A549 (cell line): ENCODE data around the gene TMEM117.

ENCODE experiments used
- CBX8 ChIP-seq: fragments of 200-600 bp; sonication (generic); IDR thresholded peaks from 2 replicates; pipeline ENCODE4 v1.6.1; 2016
- FOSL2 ChIP-seq, 2 experiments: fragments of 450-650 bp in 1 of 2; fragments of >200 bp in 1 of 2; sonication (Bioruptor Twin) in 1 of 2; formaldehyde crosslinking; IDR thresholded peaks; 2 replicates each; pipeline versions ENCODE4 v1.5.0 to v1.6.1; 2016 to 2020; ENCODE audit warnings: mild to moderate bottlenecking in 1 of 2, moderate library complexity in 1 of 2
- HDAC2 ChIP-seq: fragments of 200-600 bp; sonication (generic); IDR thresholded peaks from 2 replicates; pipeline ENCODE4 v1.6.1; 2016
- NR3C1 ChIP-seq: fragments of >200 bp; sonication (Bioruptor Twin); formaldehyde crosslinking; IDR thresholded peaks from 3 replicates; pipeline ENCODE4 v1.6.1; 2017
- POLR2A ChIP-seq: IDR thresholded peaks from 2 replicates; pipeline ENCODE4 v1.6.1; 2012; ENCODE audit warnings: mild to moderate bottlenecking, low read length
- POLR2AphosphoS2 ChIP-seq: conservative IDR thresholded peaks from 2 replicates; pipeline ENCODE4 v1.6.1; 2012; ENCODE audit warnings: low read length, improper control_type of control experiment, inconsistent platforms
- ZSCAN20 ChIP-seq: fragments of 250-450 bp; sonication (Bioruptor Pico); IDR thresholded peaks from 2 replicates; pipeline ENCODE4 v1.8.0; 2022; ENCODE audit warnings: mild to moderate bottlenecking, moderate library complexity
- TF ChIP-seq, protein P1 (sequence below): fragments of >200 bp; sonication (Bioruptor Twin); formaldehyde crosslinking; IDR thresholded peaks from 3 replicates; pipeline ENCODE4 v1.5.1; 2016
- TF ChIP-seq, protein P2 (sequence below): fragments of 450-650 bp; IDR thresholded peaks from 2 replicates; pipeline ENCODE4 v1.6.1; 2014; ENCODE audit warnings: antibody characterized with exemption

- no peak for TF ChIP-seq CBX8
- TF ChIP-seq ZSCAN20 (CRISPR knock-in tag), result no peak
- no peak for TF ChIP-seq FOSL2 (IDR thresholded peaks at IDR 0.05)
- no peak for TF ChIP-seq FOSL2 (CRISPR knock-in tag; IDR thresholded peaks at IDR 0.05)
- TF ChIP-seq, protein P1, sequence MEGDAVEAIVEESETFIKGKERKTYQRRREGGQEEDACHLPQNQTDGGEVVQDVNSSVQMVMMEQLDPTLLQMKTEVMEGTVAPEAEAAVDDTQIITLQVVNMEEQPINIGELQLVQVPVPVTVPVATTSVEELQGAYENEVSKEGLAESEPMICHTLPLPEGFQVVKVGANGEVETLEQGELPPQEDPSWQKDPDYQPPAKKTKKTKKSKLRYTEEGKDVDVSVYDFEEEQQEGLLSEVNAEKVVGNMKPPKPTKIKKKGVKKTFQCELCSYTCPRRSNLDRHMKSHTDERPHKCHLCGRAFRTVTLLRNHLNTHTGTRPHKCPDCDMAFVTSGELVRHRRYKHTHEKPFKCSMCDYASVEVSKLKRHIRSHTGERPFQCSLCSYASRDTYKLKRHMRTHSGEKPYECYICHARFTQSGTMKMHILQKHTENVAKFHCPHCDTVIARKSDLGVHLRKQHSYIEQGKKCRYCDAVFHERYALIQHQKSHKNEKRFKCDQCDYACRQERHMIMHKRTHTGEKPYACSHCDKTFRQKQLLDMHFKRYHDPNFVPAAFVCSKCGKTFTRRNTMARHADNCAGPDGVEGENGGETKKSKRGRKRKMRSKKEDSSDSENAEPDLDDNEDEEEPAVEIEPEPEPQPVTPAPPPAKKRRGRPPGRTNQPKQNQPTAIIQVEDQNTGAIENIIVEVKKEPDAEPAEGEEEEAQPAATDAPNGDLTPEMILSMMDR, result no peak; the same call in 2 of the 3 replicates
- TF ChIP-seq NR3C1, result no peak
- TF ChIP-seq POLR2A, result no peak
- TF ChIP-seq POLR2AphosphoS2, result no peak
- TF ChIP-seq, protein P2, sequence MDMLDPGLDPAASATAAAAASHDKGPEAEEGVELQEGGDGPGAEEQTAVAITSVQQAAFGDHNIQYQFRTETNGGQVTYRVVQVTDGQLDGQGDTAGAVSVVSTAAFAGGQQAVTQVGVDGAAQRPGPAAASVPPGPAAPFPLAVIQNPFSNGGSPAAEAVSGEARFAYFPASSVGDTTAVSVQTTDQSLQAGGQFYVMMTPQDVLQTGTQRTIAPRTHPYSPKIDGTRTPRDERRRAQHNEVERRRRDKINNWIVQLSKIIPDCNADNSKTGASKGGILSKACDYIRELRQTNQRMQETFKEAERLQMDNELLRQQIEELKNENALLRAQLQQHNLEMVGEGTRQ, result no peak
- no peak for TF ChIP-seq HDAC2
These were observed 102.1 kb downstream of the TMEM117 start for GRCh38 chr12:43937947-43938346.
